Measurements from ENCODE around the gene FRMD8.

- TF ChIP-seq RAD21 (IDR thresholded peaks at IDR 0.05): no peak
- no peak for TF ChIP-seq CTCF (IDR thresholded peaks at IDR 0.05; ENCODE audit: low read depth, low read length, missing input control)
- TF ChIP-seq REST (IDR thresholded peaks at IDR 0.05): no peak
- no peak for TF ChIP-seq RXRA (IDR thresholded peaks at IDR 0.05)
These were observed 24.7 kb downstream of the FRMD8 start for GRCh38 chr11:65410936-65411680.
